GM10847 (cell line): ENCODE measurements around the gene HELZ2.

ENCODE experiments used
- POLR2A ChIP-seq: IDR thresholded peaks from 2 replicates; pipeline ENCODE4 v1.6.1; 2011; ENCODE audit not compliant: insufficient read length; ENCODE audit errors: extremely low read depth

Gene HELZ2

GRCh38 chr20:63531686-63532448 lies 42.2 kb downstream of the HELZ2 start:
- no peak for TF ChIP-seq POLR2A

DNA sequence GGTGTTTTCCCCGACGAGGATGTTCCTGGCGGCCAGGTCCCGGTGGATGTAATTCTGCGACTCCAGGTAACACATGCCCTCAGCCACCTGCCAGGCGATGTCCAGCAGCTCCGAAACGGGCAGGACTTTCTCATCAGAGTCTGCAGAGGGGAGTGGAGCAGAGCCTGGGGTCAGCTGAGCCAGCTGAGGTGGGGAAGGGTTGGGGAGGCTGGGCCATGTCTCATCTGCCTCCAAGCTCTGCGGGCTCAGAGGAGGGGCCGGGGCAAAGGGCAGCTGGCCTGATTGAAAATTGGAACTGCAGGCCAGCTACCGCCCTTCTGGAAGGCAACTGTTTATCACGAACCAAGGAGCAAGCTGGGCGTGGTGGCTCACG lies 43.3 kb downstream of the HELZ2 start:
- no peak for TF ChIP-seq POLR2A

DNA sequence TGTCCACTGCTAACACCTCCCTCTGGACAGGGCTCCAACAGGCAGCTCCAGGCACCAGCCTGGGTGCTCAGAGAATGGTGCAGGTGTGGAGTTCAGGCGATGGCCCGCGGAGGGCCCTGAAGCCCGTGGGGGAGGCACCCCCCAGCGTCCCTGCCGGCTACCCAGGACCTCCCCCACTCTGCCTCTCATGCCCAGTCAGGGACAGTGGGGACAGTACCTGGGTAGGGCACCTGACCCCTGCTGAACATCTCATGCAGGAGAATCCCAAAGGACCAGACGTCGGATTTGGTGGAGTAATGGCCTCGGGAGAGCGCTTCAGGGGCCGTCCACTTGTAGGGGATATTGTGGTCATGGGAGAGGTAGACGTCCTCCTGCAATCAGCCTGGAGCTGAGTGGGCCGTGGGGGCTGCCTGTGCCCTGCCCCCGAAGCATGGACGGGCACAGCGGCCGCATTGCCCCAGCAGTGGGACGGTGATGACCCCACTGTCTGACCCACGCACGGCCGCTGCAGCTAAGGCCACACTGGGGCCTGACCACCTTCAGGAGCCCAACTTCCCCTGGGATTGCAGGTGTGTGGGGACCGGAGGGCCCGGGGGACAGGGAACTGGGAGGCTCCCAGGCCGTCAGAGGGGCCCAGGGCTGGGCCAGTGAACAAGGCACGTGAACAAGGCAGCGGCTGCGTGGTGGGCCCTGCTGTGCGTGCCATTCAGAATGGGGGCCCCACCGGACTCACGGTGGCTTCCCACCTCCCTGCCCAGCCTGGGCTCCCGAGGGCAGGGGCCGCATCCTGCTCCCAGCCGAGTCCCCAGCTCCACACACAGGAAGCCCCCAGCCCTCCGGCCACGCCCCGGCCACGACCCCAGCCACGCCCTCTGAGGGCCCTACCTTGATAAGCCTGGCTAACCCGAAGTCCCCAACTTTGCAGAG lies 43.9 kb downstream of the HELZ2 start:
- no peak for TF ChIP-seq POLR2A

DNA sequence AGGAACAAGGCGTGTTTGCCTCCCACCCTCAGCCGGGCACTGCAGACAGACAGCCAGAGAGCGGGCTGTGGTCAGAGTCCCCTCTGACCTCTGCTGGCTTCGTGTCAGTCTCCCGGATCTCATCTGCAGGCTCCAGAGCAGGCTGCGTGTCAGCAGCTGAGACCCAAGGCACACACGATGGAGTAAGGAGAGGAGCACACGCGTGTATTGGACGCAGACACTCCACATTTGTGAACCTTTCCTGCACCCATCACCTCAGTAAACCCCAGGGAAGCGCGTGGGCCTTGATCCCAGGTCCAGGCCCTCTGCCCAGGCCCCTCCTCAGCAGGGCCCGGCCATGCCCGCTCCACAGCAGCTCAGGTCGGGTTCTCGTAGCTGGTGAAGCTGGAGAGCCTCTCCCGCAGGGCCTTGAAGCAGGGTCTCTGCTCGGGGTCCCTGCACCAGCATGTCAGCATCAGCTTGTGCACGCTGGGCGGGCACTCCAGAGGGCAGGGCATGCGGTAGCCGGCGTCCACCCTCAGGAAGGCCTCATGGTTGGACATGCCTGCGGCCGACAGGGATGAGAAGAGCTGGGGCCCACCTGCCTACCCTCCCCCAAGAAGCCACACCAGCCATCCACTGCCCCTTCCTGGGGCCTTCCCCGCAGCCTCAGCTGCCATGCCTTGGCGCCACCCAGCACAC lies 44.7 kb downstream of the HELZ2 start:
- no peak for TF ChIP-seq POLR2A

- TF ChIP-seq POLR2A, result no peak
Measured at GRCh38 chr20:63527184-63527583, 46.9 kb downstream of the HELZ2 start.

DNA sequence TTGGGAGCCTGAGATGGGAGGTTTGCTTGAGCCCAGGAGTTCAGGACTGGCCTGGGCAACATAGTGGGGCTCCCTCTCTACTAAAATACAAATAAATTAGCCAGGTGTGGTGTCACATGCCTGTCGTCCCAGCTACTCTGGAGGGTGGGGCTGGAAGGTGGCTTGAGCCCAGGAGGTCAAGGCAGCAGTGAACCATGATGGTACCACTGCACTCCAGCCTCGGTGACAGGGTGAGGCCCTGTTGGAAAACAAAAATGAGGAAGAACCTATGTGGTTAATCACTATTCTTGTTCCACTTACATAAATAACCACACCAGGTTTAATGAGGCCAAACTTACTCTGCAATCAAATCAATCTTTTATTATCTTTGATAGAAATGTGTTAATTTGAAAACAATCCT lies 48.1 kb downstream of the HELZ2 start:
- no peak for TF ChIP-seq POLR2A

- no peak for TF ChIP-seq POLR2A
Measured at GRCh38 chr20:63525185-63525584, 48.9 kb downstream of the HELZ2 start.
